Breast epithelium (tissue), 4 donors: ENCODE measurements around the gene RHOH. TPM values are rescaled to one million over a fixed set of nuclear protein-coding genes. Genes with fewer than 3 reads are reported as not detected.

Source experiments
- DNase-seq, 2 donors: peaks; one replicate each; pipeline ENCODE4 v3.0.0-alpha.2; 2019; ENCODE audit warnings: low spot score in 2 of 2
- H3K27ac ChIP-seq, 2 donors: fragments of 200-600 bp; sonication (generic) in 1 of 2; one replicate each; pipeline ENCODE4 v1.5.1; 2016 to 2019; ENCODE audit warnings: mild to moderate bottlenecking in 1 of 2
- H3K27me3 ChIP-seq, 2 donors: fragments of 200-600 bp; sonication (generic) in 1 of 2; one replicate each; pipeline versions ENCODE4 v1.5.1 to v1.6.0; 2017 to 2019; ENCODE audit warnings: control low read depth in 1 of 2, mild to moderate bottlenecking in 1 of 2
- H3K36me3 ChIP-seq: fragments of 200-600 bp; one replicate; pipeline ENCODE4 v1.5.1; 2019
- H3K4me1 ChIP-seq, 2 donors: fragments of 200-600 bp; sonication (generic); one replicate each; pipeline ENCODE4 v1.5.1; 2016 to 2019; ENCODE audit warnings: control low read depth in 1 of 2
- H3K4me3 ChIP-seq, 3 donors: fragments of 200-600 bp; sonication (generic); 1 replicate in 2 of 3; 2 replicates in 1 of 3; pipeline ENCODE4 v1.5.1; 2016 to 2019; ENCODE audit warnings: mild to moderate bottlenecking in 3 of 3, moderate library complexity in 2 of 3
- H3K9me3 ChIP-seq, 2 donors: fragments of 200-600 bp; sonication (generic) in 1 of 2; one replicate each; pipeline ENCODE4 v1.5.1; 2016 to 2019; ENCODE audit warnings: control low read depth in 1 of 2
- CTCF ChIP-seq, 3 donors: fragments of 450-650 bp; IDR thresholded peaks; one replicate each; pipeline ENCODE4 v1.5.1; 2016 to 2017; ENCODE audit warnings: antibody characterized with exemption in 3 of 3, mild to moderate bottlenecking in 3 of 3, moderate library complexity in 3 of 3
- POLR2A ChIP-seq: fragments of 450-650 bp; IDR thresholded peaks from one replicate; pipeline ENCODE4 v1.6.1; 2016; ENCODE audit warnings: antibody characterized with exemption, mild to moderate bottlenecking, moderate library complexity
- POLR2AphosphoS5 ChIP-seq, 3 donors: sonication (generic); formaldehyde crosslinking; IDR thresholded peaks; one replicate each; pipeline ENCODE4 v1.6.1; 2017; ENCODE audit warnings: antibody characterized with exemption in 3 of 3
- intact Hi-C: fragments of 100-400 bp; cut with DNase I; formaldehyde crosslinking; loops from one replicate; pipeline ENCODE4 v1.15.1; 2023; ENCODE audit warnings: low total_unique reads
- total RNA-seq, 3 donors: library from RNA; depleted of rRNA; stranded (reverse); fragments of >200 nt; gene quantifications; one replicate each; pipeline ENCODE4 v1.1.0, GENCODE V29; 2016

RHOH gene
- total RNA-seq, 3 donors from 2014 or later, result 5.0 to 16.4 (median 9.7) TPM

GRCh38 chr4:40216622-40217366, 20.0 kb downstream of the RHOH start:
- Histone ChIP-seq H3K27ac (no peak overlapping the region), H3K36me3 (no peaks in the 10 kb centered on the region), H3K4me1 (no peaks in the 10 kb centered on the region), H3K4me3 (no peak overlapping the region), H3K27me3 (no peaks in the 10 kb centered on the region), H3K9me3 (no peaks in the 10 kb centered on the region)
- TF ChIP-seq POLR2AphosphoS5 (IDR thresholded peaks at IDR 0.05), result no peak
- no peak for TF ChIP-seq POLR2A
- no peak for TF ChIP-seq CTCF (IDR thresholded peaks at IDR 0.05)
- intact Hi-C loops, result no loop called here
- no peak for DNase-seq

- no peaks in the 10 kb centered on the region for H3K27me3 ChIP-seq
- no peaks in the 10 kb centered on the region for H3K4me1 ChIP-seq
- peaks cover 0 to 7% of the 10 kb centered on the region in 2 donors for H3K9me3 ChIP-seq
- intact Hi-C loops, result no loop called here
- no peaks in the 10 kb centered on the region for H3K36me3 ChIP-seq
- no peak overlapping the region for H3K4me3 ChIP-seq
- no peak overlapping the region for H3K27ac ChIP-seq
- no peak for DNase-seq
- TF ChIP-seq POLR2AphosphoS5 (IDR thresholded peaks at IDR 0.05) (no peak), CTCF (IDR thresholded peaks at IDR 0.05) (no peak), POLR2A (no peak)
These were observed 24.9 kb downstream of the RHOH start for GRCh38 chr4:40221744-40222143.

GRCh38 chr4:40223343-40223742, 26.5 kb downstream of the RHOH start:
- intact Hi-C loops, result no loop called here
- Histone ChIP-seq H3K4me1 (no peaks in the 10 kb centered on the region), H3K36me3 (no peaks in the 10 kb centered on the region), H3K4me3 (no peak overlapping the region), H3K27ac (no peak overlapping the region), H3K27me3 (no peaks in the 10 kb centered on the region), H3K9me3 (peaks cover 0 to 7% of the 10 kb centered on the region in 2 donors)
- no peak for TF ChIP-seq CTCF (IDR thresholded peaks at IDR 0.05)
- TF ChIP-seq POLR2A, result no peak
- TF ChIP-seq POLR2AphosphoS5 (IDR thresholded peaks at IDR 0.05), result no peak
- no peak for DNase-seq

- H3K27ac ChIP-seq, result no peak overlapping the region
- TF ChIP-seq POLR2AphosphoS5 (IDR thresholded peaks at IDR 0.05) (no peak), POLR2A (no peak), CTCF (IDR thresholded peaks at IDR 0.05) (no peak)
- no peak for DNase-seq
- H3K36me3 ChIP-seq, result no peaks in the 10 kb centered on the region
- no peaks in the 10 kb centered on the region for H3K4me1 ChIP-seq
- no peak overlapping the region for H3K4me3 ChIP-seq
- intact Hi-C loops, result no loop called here
- H3K27me3 ChIP-seq, result no peaks in the 10 kb centered on the region
- peaks cover 0 to 7% of the 10 kb centered on the region in 2 donors for H3K9me3 ChIP-seq
These were observed 27.6 kb downstream of the RHOH start for GRCh38 chr4:40224432-40224831.

- intact Hi-C loops, result no loop called here
- H3K36me3 ChIP-seq, result no peaks in the 10 kb centered on the region
- H3K27ac ChIP-seq, result no peak overlapping the region
- H3K4me3 ChIP-seq, result no peak overlapping the region
- H3K9me3 ChIP-seq, result peaks cover 0 to 7% of the 10 kb centered on the region in 2 donors
- no peaks in the 10 kb centered on the region for H3K27me3 ChIP-seq
- no peaks in the 10 kb centered on the region for H3K4me1 ChIP-seq
- TF ChIP-seq CTCF (IDR thresholded peaks at IDR 0.05), result no peak
- no peak for TF ChIP-seq POLR2AphosphoS5 (IDR thresholded peaks at IDR 0.05)
- no peak for TF ChIP-seq POLR2A
- no peak for DNase-seq
These were observed 28.7 kb downstream of the RHOH start for GRCh38 chr4:40225497-40225896.
